ENCODE data around the gene TMEM33. TPM values are rescaled to one million over a fixed set of nuclear protein-coding genes. Genes with fewer than 3 reads are reported as not detected.

Gene TMEM33
- total RNA-seq, 4 donors from 2014 or later = 18.2 to 67.4 (median 46.7) TPM

DNA sequence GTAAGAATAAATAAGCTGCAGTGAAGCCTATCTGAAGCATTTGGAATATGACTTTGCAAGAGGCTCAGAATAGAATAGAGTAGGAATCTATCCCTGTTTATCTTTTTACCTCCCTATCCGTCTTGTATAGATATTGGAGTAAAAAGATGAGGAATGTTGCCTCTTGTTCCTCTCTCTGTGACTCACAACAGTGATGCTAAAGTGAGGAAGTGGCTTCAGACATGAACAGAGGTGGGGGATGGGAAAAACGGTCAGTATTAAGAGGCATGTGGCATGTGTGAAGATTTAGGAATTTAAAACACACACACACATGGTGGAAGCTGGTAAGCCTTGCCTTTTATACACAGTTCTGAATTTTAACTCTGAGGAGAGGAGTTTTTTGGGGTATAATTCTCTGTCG, 42.5 kb downstream of the TMEM33 start:
- Histone ChIP-seq H3K27me3 (no peaks in the 10 kb centered on the region), H3K27ac (no peak overlapping the region), H3K36me3 (no peaks in the 10 kb centered on the region), H3K4me3 (no peak overlapping the region), H3K9me3 (no peaks in the 10 kb centered on the region), H3K4me1 (no peaks in the 10 kb centered on the region)
- no peak for DNase-seq
- TF ChIP-seq CTCF (IDR thresholded peaks at IDR 0.05) (no peak), POLR2A (IDR thresholded peaks at IDR 0.05) (no peak)

GRCh38 chr4:41981456-41981855, 46.2 kb downstream of the TMEM33 start, which contains the start of gene DCAF4L1:
DCAF4L1 (plus strand) TSS chr4:41981756; CDS start chr4:41981793, 37 bp downstream.
- no peaks in the 10 kb centered on the region for H3K27me3 ChIP-seq
- no peak within 1 kb of the TSS for H3K27ac ChIP-seq

GRCh38 chr4:41982716-41983115, 47.5 kb downstream of the TMEM33 start:
- H3K27ac ChIP-seq = no peak overlapping the region
- no peak for DNase-seq
- no peaks in the 10 kb centered on the region for H3K9me3 ChIP-seq
- H3K27me3 ChIP-seq = no peaks in the 10 kb centered on the region
- no peak for TF ChIP-seq CTCF (IDR thresholded peaks at IDR 0.05)
- TF ChIP-seq POLR2A (IDR thresholded peaks at IDR 0.05) = no peak
- no peak overlapping the region for H3K4me3 ChIP-seq
- H3K4me1 ChIP-seq = no peaks in the 10 kb centered on the region
- no peaks in the 10 kb centered on the region for H3K36me3 ChIP-seq

More at GRCh38 chr4:41981456-41981855, 46.2 kb downstream of the TMEM33 start, which contains the start of gene DCAF4L1:
- no peaks in the 10 kb centered on the region for H3K4me1 ChIP-seq
- H3K36me3 ChIP-seq = no peaks in the 10 kb centered on the region
- no peak for TF ChIP-seq POLR2A (IDR thresholded peaks at IDR 0.05)
- no peak for TF ChIP-seq CTCF (IDR thresholded peaks at IDR 0.05)
- no peak for DNase-seq
- H3K4me3 ChIP-seq = no peak within 1 kb of the TSS
- H3K9me3 ChIP-seq = no peaks in the 10 kb centered on the region

DNA sequence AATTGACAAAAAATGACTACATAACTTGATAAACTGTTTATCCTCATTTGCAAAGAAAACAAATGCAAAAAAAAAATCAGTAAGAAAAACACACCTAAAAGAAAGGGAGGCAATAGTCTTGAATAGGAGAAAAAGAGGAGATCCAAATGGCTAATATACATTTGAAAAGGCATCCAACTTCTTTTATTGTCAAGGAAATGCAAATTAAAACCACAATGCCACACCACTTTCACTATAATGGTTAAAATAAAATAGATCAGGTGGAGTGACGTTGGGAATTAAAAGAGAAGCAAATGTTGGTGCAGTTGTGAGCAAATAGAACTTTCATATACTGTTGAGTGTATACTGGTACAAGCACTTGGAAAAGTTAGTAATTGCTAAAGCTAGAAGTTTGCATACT, 49.9 kb downstream of the TMEM33 start:
- TF ChIP-seq POLR2A (IDR thresholded peaks at IDR 0.05) (no peak), CTCF (IDR thresholded peaks at IDR 0.05) (no peak)
- H3K4me1 ChIP-seq = no peaks in the 10 kb centered on the region
- DNase-seq = no peak

GRCh38 chr4:41989994-41990364, 54.8 kb downstream of the TMEM33 start:
- Histone ChIP-seq H3K9me3 (no peaks in the 10 kb centered on the region), H3K4me3 (peak overlapping the region; percentile 74 to 97 (median 82)), H3K27me3 (no peaks in the 10 kb centered on the region), H3K4me1 (peaks cover 0 to 14% (median 6%) of the 10 kb centered on the region in 4 donors), H3K36me3 (no peaks in the 10 kb centered on the region), H3K27ac (peak overlapping the region; percentile 69 to 85 (median 80))
- no peak for DNase-seq
- TF ChIP-seq CTCF (IDR thresholded peaks at IDR 0.05) (no peak), POLR2A (IDR thresholded peaks at IDR 0.05) (no peak)

More for the DNA sequence above, 49.9 kb downstream of the TMEM33 start:
- Histone ChIP-seq H3K36me3 (no peaks in the 10 kb centered on the region), H3K27ac (no peak overlapping the region), H3K27me3 (no peaks in the 10 kb centered on the region), H3K4me3 (no peak overlapping the region), H3K9me3 (no peaks in the 10 kb centered on the region)

All from Peyer's patch (tissue), 4 donors.